ENCODE data around the gene ZNF10. TPM values are rescaled to one million over a fixed set of nuclear protein-coding genes. Genes with fewer than 3 reads are reported as not detected.

The ZNF10 gene
- polyA plus RNA-seq (2.0 to 7.2 TPM (median 6.3 TPM) in 3 replicates), polyA minus RNA-seq (2.5 to 10.3 TPM (median 10.1 TPM) in 3 replicates)
- 3.2 TPM for polyA plus RNA-seq (2011; ENCODE audit: low read depth)
- polyA plus RNA-seq (2011; cell fraction: cytosol; rRNA removed): 1.4 and 1.8 TPM in 2 replicates
- 18.4 and 23.1 TPM in 2 replicates for polyA plus RNA-seq (2011; cell fraction: nucleus; rRNA removed)
- polyA plus RNA-seq (2012; ENCODE audit: low replicate concordance): 3.2 and 3.4 TPM in 2 replicates
- 1.5 TPM for polyA minus RNA-seq (2011; cell fraction: cytosol; rRNA and poly(A)+ RNA removed)
- polyA minus RNA-seq (2011; cell fraction: nucleus; rRNA and poly(A)+ RNA removed): 18.3 and 35.0 TPM in 2 replicates

- Histone ChIP-seq H3K4me1 (ENCODE audit: control insufficient read depth, extremely low read depth, insufficient read depth, low read length) (peaks cover 4% of the 10 kb centered on the region), H3K4me2 (ENCODE audit: control insufficient read depth, extremely low read depth, insufficient read depth, low read depth, low read length) (peak within 1 kb of the TSS; percentile 82), H3K27ac (ENCODE audit: control insufficient read depth, insufficient read depth, low read length) (peak within 1 kb of the TSS; percentile 82), H4K20me1 (ENCODE audit: control insufficient read depth, extremely low read depth, insufficient read depth, low read length) (no peaks in the 10 kb centered on the region), H2AFZ (ENCODE audit: control insufficient read depth, low read length) (peak within 1 kb of the TSS; percentile 99), H3K79me2 (ENCODE audit: control insufficient read depth, insufficient read depth, low read length) (peaks cover 6% of the 10 kb centered on the region), H3K27me3 (ENCODE audit: control insufficient read depth, extremely low read depth, insufficient read depth, low read length) (no peaks in the 10 kb centered on the region), H3K4me3 (ENCODE audit: control insufficient read depth in 2 of 3, extremely low read depth in 1 of 3, insufficient read depth in 2 of 3, low read depth in 1 of 3, low read length in 3 of 3) (peak within 1 kb of the TSS; percentile 77 to 97 (median 86)), H3K9me1 (ENCODE audit: control insufficient read depth, extremely low read depth, insufficient read depth, low read length) (no peaks in the 10 kb centered on the region), H3K9ac (ENCODE audit: control insufficient read depth, extremely low read depth, insufficient read depth, low read length) (peak within 1 kb of the TSS; percentile 88), H3K9me3 (ENCODE audit: control insufficient read depth, low read depth, low read length) (peaks cover 11% of the 10 kb centered on the region), H3K36me3 (ENCODE audit: control insufficient read depth in 2 of 2, extremely low read depth in 1 of 2, insufficient read depth in 2 of 2, low read length in 2 of 2) (peaks cover 0 to 3% of the 10 kb centered on the region in 2 experiments)
- TF ChIP-seq EZH2 (IDR thresholded peaks at IDR 0.05; ENCODE audit: low read length) (no peak), CTCF (optimal IDR thresholded peaks at IDR 0.05 in 1 of 3, IDR thresholded peaks at IDR 0.05 in 1 of 3, conservative IDR thresholded peaks at IDR 0.05 in 1 of 3; ENCODE audit: extremely low read depth in 1 of 3, insufficient read depth in 2 of 3, low read length in 3 of 3) (peak in 1 of 3 experiments; percentile 35)
- FAIRE-seq (peak; percentile 76), DNase-seq (ENCODE audit: low read depth, low spot score) (peak; percentile 65)
- dilution Hi-C loops (cut with MboI; ENCODE audit: extremely low pct_ligation_motif_present, low sequenced_read_pairs): no loop called here
Observed at GRCh38 chr12:133130038-133130807, at the start of gene ZNF10, which contains the start of gene ZNF891. TSS of gene ZNF10 (plus strand) at chr12:133130627. CDS start at chr12:133144493, 13,866 bp downstream. TSS of gene ZNF891 (minus strand) at chr12:133130274. CDS start at chr12:133121918, 8,356 bp downstream.

GRCh38 chr12:133081159-133081780 lies 49.2 kb upstream of the ZNF10 start:
- H3K4me1 ChIP-seq (ENCODE audit: control insufficient read depth, extremely low read depth, insufficient read depth, low read length): peaks cover 10% of the 10 kb centered on the region
- H3K9ac ChIP-seq (ENCODE audit: control insufficient read depth, extremely low read depth, insufficient read depth, low read length): peak overlapping the region; percentile 96
- no peaks in the 10 kb centered on the region for H3K9me1 ChIP-seq (ENCODE audit: control insufficient read depth, extremely low read depth, insufficient read depth, low read length)
- H2AFZ ChIP-seq (ENCODE audit: control insufficient read depth, low read length): peak overlapping the region; percentile 94
- no peaks in the 10 kb centered on the region for H4K20me1 ChIP-seq (ENCODE audit: control insufficient read depth, extremely low read depth, insufficient read depth, low read length)
- peaks cover 19% of the 10 kb centered on the region for H3K79me2 ChIP-seq (ENCODE audit: control insufficient read depth, insufficient read depth, low read length)
- no peaks in the 10 kb centered on the region for H3K27me3 ChIP-seq (ENCODE audit: control insufficient read depth, extremely low read depth, insufficient read depth, low read length)
- peak overlapping the region; percentile 98 for H3K27ac ChIP-seq (ENCODE audit: control insufficient read depth, insufficient read depth, low read length)
- dilution Hi-C loops (cut with MboI; ENCODE audit: extremely low pct_ligation_motif_present, low sequenced_read_pairs): no loop called here
- H3K4me3 ChIP-seq (ENCODE audit: control insufficient read depth in 2 of 3, extremely low read depth in 1 of 3, insufficient read depth in 2 of 3, low read depth in 1 of 3, low read length in 3 of 3): peak overlapping the region; percentile 89 to 92 (median 91)
- DNase-seq (ENCODE audit: low read depth, low spot score): no peak
- H3K9me3 ChIP-seq (ENCODE audit: control insufficient read depth, low read depth, low read length): peaks cover 12% of the 10 kb centered on the region
- peaks cover 13 to 20% of the 10 kb centered on the region in 2 experiments for H3K36me3 ChIP-seq (ENCODE audit: control insufficient read depth in 2 of 2, extremely low read depth in 1 of 2, insufficient read depth in 2 of 2, low read length in 2 of 2)
- TF ChIP-seq CTCF (optimal IDR thresholded peaks at IDR 0.05 in 1 of 3, IDR thresholded peaks at IDR 0.05 in 1 of 3, conservative IDR thresholded peaks at IDR 0.05 in 1 of 3; ENCODE audit: extremely low read depth in 1 of 3, insufficient read depth in 2 of 3, low read length in 3 of 3) (no peak), EZH2 (IDR thresholded peaks at IDR 0.05; ENCODE audit: low read length) (no peak)
- H3K4me2 ChIP-seq (ENCODE audit: control insufficient read depth, extremely low read depth, insufficient read depth, low read depth, low read length): peak overlapping the region; percentile 91
- FAIRE-seq: no peak
